ENCODE data around the gene MACROH2A2. TPM values are rescaled to one million over a fixed set of nuclear protein-coding genes. Genes with fewer than 3 reads are reported as not detected.

MACROH2A2 gene
- total RNA-seq, 6 experiments from 2014 or later: 0.69 to 1.1 TPM; not detected in 4

DNA sequence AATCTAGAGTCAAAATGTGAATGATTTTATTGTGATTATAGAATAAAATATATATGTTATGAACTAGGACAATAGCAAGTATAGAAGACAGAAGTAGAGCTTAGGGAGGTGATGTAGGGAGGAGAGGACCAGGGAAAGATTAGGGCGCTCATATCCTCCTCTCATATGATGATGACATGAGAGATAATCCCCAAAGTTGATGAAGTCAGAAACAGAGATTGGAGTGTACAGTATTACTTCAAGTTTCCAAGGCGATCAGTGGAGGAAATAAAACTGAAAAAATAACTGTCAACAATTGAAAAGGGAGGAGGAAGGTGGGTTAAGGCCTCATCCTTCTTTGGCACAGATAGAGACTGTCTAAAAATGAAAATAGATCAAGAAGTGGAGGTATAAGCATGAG, 14.9 kb downstream of the MACROH2A2 start:
- Mint-ChIP-seq H3K27ac (no peak overlapping the region), H3K27me3 (ENCODE audit: insufficient read depth) (peaks cover 38% of the 10 kb centered on the region), H3K4me1 (ENCODE audit: low read depth) (no peaks in the 10 kb centered on the region), H3K9me3 (no peaks in the 10 kb centered on the region), H3K4me3 (no peak overlapping the region), H3K36me3 (ENCODE audit: low read depth) (no peaks in the 10 kb centered on the region)
- DNase-seq: no peak
- no peak for TF ChIP-seq CTCF (IDR thresholded peaks at IDR 0.05)

GRCh38 chr10:70068925-70069324, 16.3 kb downstream of the MACROH2A2 start:
- DNase-seq: no peak
- no peak for TF ChIP-seq CTCF (IDR thresholded peaks at IDR 0.05)
- peaks cover 34% of the 10 kb centered on the region for H3K27me3 Mint-ChIP-seq (ENCODE audit: insufficient read depth)

GRCh38 chr10:70069346-70069745, 16.7 kb downstream of the MACROH2A2 start:
- Mint-ChIP-seq H3K27me3 (ENCODE audit: insufficient read depth) (peaks cover 32% of the 10 kb centered on the region), H3K4me1 (ENCODE audit: low read depth) (no peaks in the 10 kb centered on the region), H3K4me3 (no peak overlapping the region), H3K36me3 (ENCODE audit: low read depth) (no peaks in the 10 kb centered on the region), H3K27ac (no peak overlapping the region), H3K9me3 (no peaks in the 10 kb centered on the region)
- no peak for TF ChIP-seq CTCF (IDR thresholded peaks at IDR 0.05)
- DNase-seq: no peak

More at GRCh38 chr10:70068925-70069324, 16.3 kb downstream of the MACROH2A2 start:
- Mint-ChIP-seq H3K4me1 (ENCODE audit: low read depth) (no peaks in the 10 kb centered on the region), H3K4me3 (no peak overlapping the region), H3K9me3 (no peaks in the 10 kb centered on the region), H3K27ac (no peak overlapping the region), H3K36me3 (ENCODE audit: low read depth) (no peaks in the 10 kb centered on the region)

DNA sequence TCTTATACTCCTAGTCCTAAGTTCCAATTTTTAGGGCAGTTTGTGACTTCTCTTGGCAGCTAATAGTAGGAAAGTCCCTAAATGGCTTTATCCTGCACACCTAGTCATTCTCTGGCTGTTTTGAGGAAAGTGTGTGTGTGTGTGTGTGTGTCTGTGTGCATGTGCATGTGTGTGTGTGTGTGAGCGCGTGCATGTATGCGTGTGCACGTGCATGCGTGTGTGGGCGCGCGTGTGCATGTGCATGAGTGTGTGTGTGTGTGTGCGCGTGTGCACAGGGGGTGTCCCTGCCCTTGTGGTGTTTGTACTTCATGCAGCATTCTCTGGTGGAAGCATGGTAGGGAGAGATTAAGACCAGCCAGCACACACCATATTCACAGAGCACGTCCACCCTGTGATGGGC, 18.2 kb downstream of the MACROH2A2 start:
- Mint-ChIP-seq H3K27ac (no peak overlapping the region), H3K27me3 (ENCODE audit: insufficient read depth) (peaks cover 31% of the 10 kb centered on the region), H3K4me3 (no peak overlapping the region), H3K9me3 (no peaks in the 10 kb centered on the region), H3K36me3 (ENCODE audit: low read depth) (no peaks in the 10 kb centered on the region), H3K4me1 (ENCODE audit: low read depth) (no peaks in the 10 kb centered on the region)
- no peak for DNase-seq
- no peak for TF ChIP-seq CTCF (IDR thresholded peaks at IDR 0.05)

- TF ChIP-seq CTCF (IDR thresholded peaks at IDR 0.05): no peak
- no peak overlapping the region for H3K27ac Mint-ChIP-seq
- no peak for DNase-seq
- no peaks in the 10 kb centered on the region for H3K4me1 Mint-ChIP-seq (ENCODE audit: low read depth)
- H3K27me3 Mint-ChIP-seq (ENCODE audit: insufficient read depth): peaks cover 33% of the 10 kb centered on the region
- no peak overlapping the region for H3K4me3 Mint-ChIP-seq
- no peaks in the 10 kb centered on the region for H3K36me3 Mint-ChIP-seq (ENCODE audit: low read depth)
- H3K9me3 Mint-ChIP-seq: no peaks in the 10 kb centered on the region
Measured at GRCh38 chr10:70074165-70074564, 21.5 kb downstream of the MACROH2A2 start.

DNA sequence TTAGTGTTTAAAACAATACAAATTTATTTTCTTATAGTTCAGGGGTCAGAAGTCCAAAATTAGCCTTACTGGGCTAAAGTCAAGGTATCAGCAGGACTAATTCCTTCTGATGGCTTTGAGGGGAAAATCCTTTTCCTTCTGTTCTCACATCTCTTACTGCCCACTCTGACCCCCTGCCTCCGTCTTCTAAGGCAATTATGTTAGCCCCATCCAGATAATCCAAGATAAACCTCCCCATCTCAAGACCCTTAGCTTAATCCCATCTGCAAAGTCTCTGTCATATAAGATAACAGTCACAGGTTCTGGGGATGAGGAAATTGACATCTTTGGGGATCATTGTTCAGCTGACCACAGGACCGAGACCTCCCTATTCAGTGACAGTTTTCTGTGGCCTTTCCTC, 22.3 kb downstream of the MACROH2A2 start:
- Mint-ChIP-seq H3K9me3 (no peaks in the 10 kb centered on the region), H3K27ac (no peak overlapping the region), H3K27me3 (ENCODE audit: insufficient read depth) (peaks cover 33% of the 10 kb centered on the region), H3K4me1 (ENCODE audit: low read depth) (no peaks in the 10 kb centered on the region), H3K36me3 (ENCODE audit: low read depth) (no peaks in the 10 kb centered on the region), H3K4me3 (no peak overlapping the region)
- DNase-seq: no peak
- no peak for TF ChIP-seq CTCF (IDR thresholded peaks at IDR 0.05)

Measured in HFFc6 (cell line).